Measurements from ENCODE around the gene CD320.
A peak's percentile ranks its signal among the peaks of the same experiment; 100 is the strongest.
"Not testable (repeated sequence)": the region's sequence is repeated elsewhere in the genome, so short reads cannot be mapped to it uniquely, and the experiment has no call there.

The CD320 gene

DNA sequence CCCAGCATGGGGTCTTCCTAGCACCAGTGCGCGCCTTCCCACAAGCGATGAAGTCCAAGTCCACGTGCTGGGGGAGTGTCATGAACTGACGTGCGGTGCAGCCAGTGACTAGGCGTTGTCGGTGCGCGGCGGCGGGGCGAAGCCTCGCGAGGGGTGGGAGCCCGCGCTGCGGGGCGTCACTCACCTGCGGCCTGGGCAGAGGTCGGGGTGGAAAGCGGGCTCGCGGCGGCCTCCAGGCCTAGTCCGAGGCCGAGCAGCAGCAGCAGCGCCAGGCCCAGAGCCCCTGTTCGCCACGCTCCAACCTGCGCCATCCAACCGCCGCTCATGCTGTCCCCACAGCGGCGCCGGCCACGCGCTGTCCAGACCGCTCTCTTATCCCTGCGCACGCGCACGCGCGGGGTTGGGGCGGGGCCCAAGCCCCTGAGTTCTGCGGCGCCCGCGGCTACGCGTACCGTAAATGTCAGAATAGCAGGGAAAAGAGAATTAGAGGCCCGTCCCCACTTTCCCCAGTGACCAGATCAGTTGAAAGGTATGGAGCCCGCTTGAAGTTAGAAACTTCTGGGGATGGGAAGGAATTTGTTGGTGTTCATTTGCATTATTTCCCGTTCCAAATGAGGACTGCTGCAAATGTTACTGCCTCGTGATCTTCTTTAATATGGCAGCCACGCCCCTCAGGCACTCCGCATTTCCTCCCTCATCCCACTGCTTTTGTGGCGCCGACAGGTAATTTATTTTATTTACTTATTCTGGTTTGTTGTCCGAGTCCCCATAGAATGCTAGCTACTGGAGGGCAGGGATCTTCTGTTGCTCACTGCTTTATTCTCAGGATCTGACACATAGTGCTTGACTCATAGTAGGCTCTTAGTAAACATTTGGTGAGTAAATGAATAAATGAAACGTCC, at the start of gene CD320:
Gene CD320 (minus strand): TSS at position 394 of the 902 bp plus-strand sequence. CDS start 68 bp downstream, at position 326.
- H3K27ac Mint-ChIP-seq: peak within 1 kb of the TSS; percentile 97
- H3K4me3 Mint-ChIP-seq: peak within 1 kb of the TSS; percentile 91 to 93
- ATAC-seq: peak; percentile 95
- H3K9me3 Mint-ChIP-seq: no peaks in the 10 kb centered on the region
- DNase-seq: peak; percentile 84 to 87
- H3K4me1 Mint-ChIP-seq: peaks cover 56% of the 10 kb centered on the region
- no peaks in the 10 kb centered on the region for H3K27me3 Mint-ChIP-seq

DNA sequence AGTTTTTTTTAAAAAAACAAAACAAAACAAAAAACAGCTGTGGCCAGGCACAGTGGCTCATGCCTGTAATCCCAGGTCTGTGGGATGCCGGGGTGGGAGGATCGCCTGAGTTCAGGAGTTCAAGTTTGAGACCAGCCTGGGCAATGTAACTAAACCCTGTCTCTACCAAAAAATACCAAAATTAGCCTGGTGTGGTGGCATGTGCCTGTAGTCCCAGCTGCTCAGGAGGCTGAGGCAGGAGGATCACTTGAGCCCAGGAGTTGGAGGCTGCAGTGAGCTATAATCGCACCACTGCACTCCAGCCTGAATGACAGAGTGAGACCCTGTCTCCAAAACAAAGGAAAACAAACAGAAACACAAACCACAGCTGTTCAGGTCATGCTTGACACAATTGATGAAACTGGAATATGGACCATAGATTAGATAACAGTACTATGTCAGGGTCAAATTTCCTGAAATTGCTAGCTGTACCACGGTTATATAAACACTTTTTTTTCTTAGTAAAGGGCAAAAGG, 48.9 kb upstream of the CD320 start:
- Mint-ChIP-seq H3K4me3 (no peak overlapping the region), H3K9me3 (peaks cover 5 to 7% of the 10 kb centered on the region in 2 donors), H3K27me3 (peaks cover 15% of the 10 kb centered on the region), H3K27ac (peak overlapping the region in 1 of 2 donors; percentile 54), H3K4me1 (peaks cover 22% of the 10 kb centered on the region)
- DNase-seq: no peak
- ATAC-seq: no peak

DNA sequence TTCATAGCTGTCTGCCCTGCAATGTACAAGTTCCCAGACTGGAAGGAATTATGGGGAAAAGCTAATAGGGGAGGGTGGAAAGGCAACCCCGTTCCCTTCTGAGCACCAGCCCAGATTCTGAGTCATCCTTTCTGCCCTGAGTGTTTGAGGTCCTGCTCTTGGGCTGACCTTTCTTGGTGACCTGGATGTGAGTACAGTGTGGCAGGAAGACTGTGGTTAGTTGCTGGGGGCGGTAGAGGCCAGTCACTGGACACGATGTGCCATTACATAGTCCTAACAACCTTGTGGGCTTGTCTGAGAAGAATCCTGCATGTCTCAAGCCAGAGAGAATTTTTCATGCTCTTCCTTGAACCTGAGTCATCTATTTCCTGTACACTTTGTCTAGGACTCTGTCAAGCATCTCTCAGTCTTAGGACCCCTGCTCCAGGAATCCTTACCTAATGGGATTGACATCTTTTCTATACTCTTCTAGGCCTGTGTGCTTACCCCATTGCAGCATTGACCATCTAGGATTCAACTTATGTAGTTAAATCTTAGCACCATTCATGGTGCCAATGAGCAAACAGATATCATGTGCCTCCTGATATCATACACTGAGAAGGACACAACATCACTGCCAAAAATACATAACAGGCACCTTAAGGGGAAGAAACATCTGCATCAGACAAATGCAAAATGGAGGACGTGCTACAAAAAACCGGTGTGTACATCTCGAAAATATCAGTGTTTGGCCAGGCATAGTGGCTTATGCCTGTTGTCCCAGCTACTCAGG, 47.7 kb upstream of the CD320 start:
- no peak for DNase-seq
- Mint-ChIP-seq H3K4me1 (peaks cover 15% of the 10 kb centered on the region), H3K9me3 (peaks cover 5 to 7% of the 10 kb centered on the region in 2 donors), H3K27ac (peak overlapping the region in 1 of 2 donors; percentile 65), H3K4me3 (no peak overlapping the region), H3K27me3 (peaks cover 27% of the 10 kb centered on the region)
- ATAC-seq: no peak

DNA sequence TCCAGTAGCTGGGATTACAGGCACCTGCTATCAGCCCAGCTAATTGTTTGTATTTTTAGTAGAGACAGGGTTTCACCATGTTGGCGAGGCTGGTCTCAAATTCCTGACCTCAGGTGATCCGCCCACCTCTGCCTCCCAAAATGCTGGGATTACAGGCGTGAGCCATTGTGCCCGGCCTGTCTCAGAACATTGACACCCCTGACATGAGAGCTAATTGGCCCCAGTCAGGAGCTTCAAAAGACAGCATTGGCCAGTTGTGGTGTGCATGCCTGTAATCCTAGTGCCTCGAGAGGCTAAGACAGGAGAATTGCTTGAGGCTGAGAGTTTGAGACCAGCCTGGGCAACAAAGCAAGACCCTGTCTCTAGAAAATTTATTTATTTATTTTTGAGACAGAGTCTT, 44.7 kb upstream of the CD320 start:
- not testable (repeated sequence) for H3K9me3 Mint-ChIP-seq, H3K27ac Mint-ChIP-seq, H3K4me3 Mint-ChIP-seq, DNase-seq, ATAC-seq
- peaks cover 15% of the 10 kb centered on the region for H3K4me1 Mint-ChIP-seq
- H3K27me3 Mint-ChIP-seq: peaks cover 34% of the 10 kb centered on the region

DNA sequence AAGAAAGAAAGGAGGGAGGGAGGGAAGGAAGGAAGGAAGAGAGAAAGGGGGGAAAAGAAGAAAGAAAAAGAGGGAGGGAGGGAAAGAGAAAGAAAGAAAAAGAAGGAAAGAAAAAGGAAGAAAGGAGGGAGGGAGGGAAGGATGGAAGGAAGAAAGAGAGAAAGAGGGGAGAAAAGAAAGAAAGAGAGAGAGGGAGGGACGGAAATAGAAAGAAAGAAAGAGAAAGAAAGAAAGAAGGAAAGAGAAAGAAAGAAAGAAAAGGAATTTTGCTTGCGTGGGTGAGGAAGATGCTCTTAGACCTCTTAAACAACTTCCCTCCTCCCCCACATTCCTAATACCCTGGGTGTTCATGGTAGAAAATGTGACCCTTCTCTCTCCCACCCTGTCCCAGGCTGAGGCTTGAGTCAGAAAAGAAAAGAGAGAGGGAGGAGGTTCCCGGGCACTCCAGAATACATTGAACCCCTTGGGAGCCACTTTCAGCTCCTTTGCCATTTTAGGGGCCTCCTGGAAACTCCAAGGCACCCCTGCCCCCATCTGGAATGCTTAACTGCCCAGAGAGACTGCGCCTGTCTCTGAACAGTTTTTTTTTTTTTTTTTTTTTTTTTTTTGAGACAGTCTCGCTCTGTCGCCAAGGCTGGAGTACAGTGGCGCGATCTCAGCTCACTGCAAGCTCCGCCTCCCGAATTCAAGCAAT, 44.1 kb upstream of the CD320 start:
- Mint-ChIP-seq H3K27me3 (peaks cover 34% of the 10 kb centered on the region), H3K9me3 (peaks cover 5 to 7% of the 10 kb centered on the region in 2 donors), H3K4me3 (peak overlapping the region in 1 of 2 donors; percentile 36), H3K4me1 (peaks cover 15% of the 10 kb centered on the region), H3K27ac (no peak overlapping the region)
- no peak for ATAC-seq
- no peak for DNase-seq

DNA sequence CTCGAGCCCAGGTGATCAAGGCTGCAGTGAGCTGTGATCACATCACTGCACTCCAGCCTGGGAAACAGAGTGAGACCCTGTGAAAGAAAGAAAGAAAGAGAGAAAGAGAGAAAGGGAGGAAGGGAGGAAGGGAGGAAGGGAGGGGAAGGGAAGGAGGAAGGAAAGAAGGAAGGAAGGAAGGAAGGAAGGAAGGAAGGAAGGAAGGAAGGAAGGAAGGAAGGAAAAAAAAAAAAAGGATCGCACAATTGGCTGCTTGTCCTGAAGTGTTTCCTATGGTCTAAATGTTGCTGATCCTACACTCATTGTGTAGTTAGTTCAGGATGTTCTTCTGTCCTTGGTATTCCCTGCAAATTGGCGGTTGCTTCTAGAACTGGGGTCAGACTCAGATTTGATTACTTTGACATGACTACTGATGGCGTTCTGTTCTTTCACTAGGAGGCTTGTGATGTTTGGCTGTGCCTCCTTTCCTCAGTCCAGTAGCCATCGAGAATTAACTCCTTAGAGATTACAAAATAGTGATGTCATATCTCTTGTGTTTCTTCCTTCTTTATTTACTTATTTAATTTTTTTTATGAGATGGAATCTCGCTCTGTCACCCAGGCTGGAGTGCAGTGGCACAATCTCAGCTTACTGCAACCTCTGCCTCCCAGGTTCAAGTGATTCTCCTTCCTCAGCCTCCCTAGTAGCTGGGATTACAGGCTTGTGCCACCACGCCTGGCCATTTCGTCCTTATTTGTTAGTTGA, 41.6 kb upstream of the CD320 start:
- DNase-seq, H3K9me3 Mint-ChIP-seq, H3K4me1 Mint-ChIP-seq, ATAC-seq, H3K4me3 Mint-ChIP-seq: not testable (repeated sequence)
- Mint-ChIP-seq H3K27ac (peak overlapping the region in 1 of 2 donors; percentile 57), H3K27me3 (peaks cover 34% of the 10 kb centered on the region)

DNA sequence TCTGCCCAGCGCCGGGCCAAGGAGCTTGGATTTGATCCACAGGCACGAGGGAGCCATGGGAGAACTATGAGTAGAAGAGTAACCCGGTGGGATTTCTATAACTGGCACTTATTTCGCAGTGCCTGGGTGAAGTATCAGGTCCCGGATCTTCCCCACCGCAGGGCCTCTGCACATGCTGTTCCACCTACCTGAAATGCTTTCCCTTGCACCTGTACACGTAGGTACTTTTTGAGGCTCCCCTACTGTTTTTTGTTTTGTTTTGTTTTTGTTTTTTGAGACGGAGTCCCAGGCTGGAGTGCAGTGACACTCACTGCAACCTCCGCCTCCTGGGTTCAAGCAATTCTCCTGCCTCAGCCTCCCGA, 35.3 kb upstream of the CD320 start:
- ATAC-seq: peak; percentile 11
- peak overlapping the region; percentile 83 to 90 for H3K4me3 Mint-ChIP-seq
- no peak for DNase-seq
- no peaks in the 10 kb centered on the region for H3K9me3 Mint-ChIP-seq
- no peak overlapping the region for H3K27ac Mint-ChIP-seq
- H3K27me3 Mint-ChIP-seq: peaks cover 30% of the 10 kb centered on the region
- peaks cover 27% of the 10 kb centered on the region for H3K4me1 Mint-ChIP-seq

DNA sequence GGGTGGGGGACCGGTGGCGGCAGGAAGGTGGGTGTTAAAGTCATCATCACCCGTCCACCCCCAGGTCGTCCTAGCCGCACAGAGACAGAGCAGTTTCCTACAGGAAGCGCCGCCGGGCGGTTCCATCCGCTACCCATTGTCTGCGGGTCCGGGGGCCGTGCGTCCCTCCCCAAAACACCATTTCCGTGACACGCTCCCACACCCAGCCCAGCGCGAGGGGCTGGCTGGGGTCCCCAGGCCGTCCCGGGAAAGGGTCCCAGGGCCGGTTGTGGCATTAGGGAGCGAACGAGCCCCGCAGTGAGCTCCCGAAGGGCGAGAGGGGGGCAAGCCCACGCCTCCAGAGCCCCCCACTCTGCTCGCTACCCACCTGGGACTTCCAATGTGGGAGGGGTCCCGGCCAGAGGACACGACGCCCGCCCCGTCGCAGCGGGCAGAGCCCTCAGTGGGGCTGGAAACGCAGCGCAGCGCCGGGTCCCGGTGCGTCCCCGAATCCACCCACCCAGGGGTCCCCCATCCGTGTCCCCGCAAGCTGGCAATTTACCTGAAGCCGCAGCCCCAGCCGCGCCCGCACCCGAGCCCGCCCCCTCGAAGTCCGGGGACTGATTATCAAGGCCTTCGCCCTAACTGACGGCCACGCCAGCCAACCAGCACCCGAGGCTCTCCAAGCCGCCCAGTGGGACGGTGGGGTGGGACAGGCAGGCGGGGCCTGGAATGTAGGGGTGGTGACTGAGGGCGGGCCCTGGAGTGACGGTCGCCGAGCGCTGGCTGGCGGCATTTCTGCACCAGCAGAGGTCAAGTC, 34.7 kb upstream of the CD320 start, which contains the start of gene KANK3:
Gene KANK3 (minus strand): TSS at position 579 of the 799 bp plus-strand sequence. CDS start 5,434 bp downstream, outside the sequence.
- ATAC-seq (peak; percentile 100), DNase-seq (peak; percentile 93 to 95)
- H3K27me3 Mint-ChIP-seq: peaks cover 35% of the 10 kb centered on the region
- peak within 1 kb of the TSS; percentile 83 to 90 for H3K4me3 Mint-ChIP-seq
- H3K4me1 Mint-ChIP-seq: peaks cover 27% of the 10 kb centered on the region
- no peaks in the 10 kb centered on the region for H3K9me3 Mint-ChIP-seq
- H3K27ac Mint-ChIP-seq: peak within 1 kb of the TSS; percentile 62 to 75

DNA sequence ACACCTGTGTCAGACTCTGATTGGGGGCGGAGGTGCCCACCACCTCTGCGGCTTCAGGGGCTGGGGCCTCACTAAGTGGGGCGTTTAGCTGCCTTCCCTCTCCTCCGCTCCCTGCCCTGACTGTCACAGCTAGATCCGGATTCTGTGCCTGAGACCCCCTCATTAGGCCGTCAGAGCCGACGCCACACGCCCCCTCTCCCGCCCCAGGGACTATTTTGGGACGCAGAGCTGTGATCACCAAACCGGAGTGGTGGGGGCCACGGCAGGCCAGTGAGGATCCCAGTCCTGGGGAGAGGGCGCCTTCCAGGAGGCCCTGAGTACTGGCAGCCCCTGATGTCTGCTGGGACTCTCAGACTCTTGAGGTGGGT, 34.1 kb upstream of the CD320 start:
- ATAC-seq (no peak), DNase-seq (no peak)
- H3K9me3 Mint-ChIP-seq: no peaks in the 10 kb centered on the region
- peaks cover 27% of the 10 kb centered on the region for H3K4me1 Mint-ChIP-seq
- H3K27me3 Mint-ChIP-seq: peaks cover 41% of the 10 kb centered on the region
- H3K27ac Mint-ChIP-seq: no peak overlapping the region
- H3K4me3 Mint-ChIP-seq: peak overlapping the region; percentile 59 to 90

DNA sequence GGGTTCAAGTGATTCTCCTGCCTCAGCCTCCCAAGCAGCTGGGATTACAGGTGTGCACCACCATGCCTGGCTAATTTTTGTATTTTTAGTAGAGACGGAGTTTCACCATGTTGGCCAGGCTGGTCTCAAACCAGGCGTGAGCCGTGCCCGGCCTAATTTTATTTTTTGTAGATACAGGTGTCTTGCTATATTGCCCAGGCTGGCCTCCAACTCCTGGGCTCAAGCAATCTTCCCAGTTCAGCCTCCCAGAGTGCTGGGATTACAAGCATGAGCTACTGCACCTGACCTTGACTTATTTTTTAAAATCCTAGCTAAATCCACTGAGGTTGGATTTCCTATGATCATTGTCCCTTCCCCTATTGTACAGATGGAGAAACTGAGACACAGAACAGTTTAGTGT, 33.3 kb upstream of the CD320 start:
- peaks cover 47% of the 10 kb centered on the region for H3K27me3 Mint-ChIP-seq
- not testable (repeated sequence) for H3K4me3 Mint-ChIP-seq, DNase-seq, H3K9me3 Mint-ChIP-seq, H3K27ac Mint-ChIP-seq, ATAC-seq
- peaks cover 31% of the 10 kb centered on the region for H3K4me1 Mint-ChIP-seq

DNA sequence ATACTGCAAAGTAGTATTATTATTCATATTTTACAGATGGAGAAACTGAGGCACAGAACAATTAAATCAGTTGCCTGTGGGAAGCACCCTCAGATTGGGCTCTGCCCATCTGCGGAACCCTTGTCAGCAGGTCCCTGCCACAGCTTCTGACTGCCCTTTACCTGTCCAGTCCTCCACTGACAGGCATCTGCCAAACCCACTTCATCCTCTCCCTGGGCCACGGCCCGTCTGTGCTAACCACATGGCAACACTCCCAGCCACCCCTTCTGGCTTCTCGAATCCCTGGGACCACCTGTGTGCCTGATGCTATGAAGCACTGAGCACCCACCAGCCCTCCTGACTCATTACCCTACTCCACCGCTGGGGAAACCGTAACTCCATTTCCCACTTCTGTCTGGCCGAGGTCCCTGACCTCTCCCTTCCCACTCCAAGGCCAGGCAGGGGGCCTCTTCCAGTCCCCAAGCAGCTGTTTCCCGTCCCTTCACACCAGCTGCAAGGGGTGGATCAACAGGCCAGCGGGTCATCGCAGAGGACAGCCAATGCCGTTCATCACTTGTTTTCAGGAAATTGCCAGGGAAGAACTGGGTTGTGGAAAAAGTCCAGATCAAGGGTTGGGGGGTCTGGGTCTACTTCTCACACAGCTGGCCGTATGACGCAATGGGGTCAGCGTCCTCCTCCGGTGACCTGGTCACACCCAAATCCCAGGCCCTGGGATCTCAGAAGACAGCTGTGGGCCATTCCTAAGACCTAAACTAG, 32.4 kb upstream of the CD320 start:
- no peak for DNase-seq
- H3K27me3 Mint-ChIP-seq: peaks cover 57% of the 10 kb centered on the region
- ATAC-seq: no peak
- peak overlapping the region in 1 of 2 donors; percentile 82 for H3K27ac Mint-ChIP-seq
- H3K9me3 Mint-ChIP-seq: no peaks in the 10 kb centered on the region
- no peak overlapping the region for H3K4me3 Mint-ChIP-seq
- H3K4me1 Mint-ChIP-seq: peaks cover 41% of the 10 kb centered on the region

DNA sequence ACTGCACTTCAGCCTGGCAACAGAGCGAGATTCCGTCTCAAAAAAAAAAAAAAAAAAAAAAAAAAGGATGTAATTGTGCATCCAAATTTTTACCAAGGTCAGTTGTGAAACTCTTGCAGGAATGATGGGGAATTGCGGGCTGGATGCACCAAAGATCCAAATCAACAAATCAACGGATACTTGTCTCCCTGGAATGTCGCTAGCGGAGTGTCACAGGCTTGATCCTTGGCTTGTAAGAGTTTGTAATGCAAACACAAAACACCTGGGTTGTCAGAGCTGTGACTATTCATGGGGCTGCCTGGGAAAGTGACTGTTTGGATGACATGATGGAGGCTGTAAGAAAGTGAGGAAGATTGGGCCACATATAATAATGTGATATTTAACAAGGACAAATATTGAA, 30.7 kb upstream of the CD320 start:
- no peak overlapping the region for H3K4me3 Mint-ChIP-seq
- no peak overlapping the region for H3K27ac Mint-ChIP-seq
- H3K9me3 Mint-ChIP-seq: no peaks in the 10 kb centered on the region
- DNase-seq: no peak
- peaks cover 66% of the 10 kb centered on the region for H3K27me3 Mint-ChIP-seq
- ATAC-seq: no peak
- peaks cover 40% of the 10 kb centered on the region for H3K4me1 Mint-ChIP-seq

DNA sequence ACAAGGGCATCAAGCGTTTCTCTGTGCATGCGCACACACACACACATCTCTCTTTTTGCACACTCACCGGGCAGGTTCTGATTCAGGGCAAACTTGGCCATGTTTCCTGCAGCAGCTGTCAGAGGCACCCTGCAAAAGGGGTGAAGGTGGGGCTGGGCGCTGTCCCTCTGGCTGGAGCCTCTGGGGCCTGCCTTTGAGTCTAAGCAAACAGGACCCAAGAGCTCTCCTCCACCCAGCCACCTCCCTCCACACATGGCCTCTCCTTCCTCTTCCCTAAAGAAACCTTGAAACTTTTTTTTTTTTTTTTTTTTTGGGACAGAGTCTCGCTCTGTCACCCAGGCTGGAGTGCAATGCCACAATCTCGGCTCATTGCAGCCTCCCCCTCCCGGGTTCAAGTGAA, 29.6 kb upstream of the CD320 start:
- Mint-ChIP-seq H3K4me3 (peak overlapping the region in 1 of 2 donors; percentile 31), H3K4me1 (peaks cover 35% of the 10 kb centered on the region), H3K27me3 (peaks cover 67% of the 10 kb centered on the region), H3K9me3 (no peaks in the 10 kb centered on the region), H3K27ac (no peak overlapping the region)
- ATAC-seq: no peak
- no peak for DNase-seq
